ENCODE results near the gene ZNF280B. TPM values are rescaled to one million over a fixed set of nuclear protein-coding genes. Genes with fewer than 3 reads are reported as not detected.
"Not testable (repeated sequence)": the region's sequence is repeated elsewhere in the genome, so short reads cannot be mapped to it uniquely, and the experiment has no call there.

Gene ZNF280B
- total and polyA plus RNA-seq, 2 experiments from 2014 or later: 0.86 to 1.9 TPM

DNA sequence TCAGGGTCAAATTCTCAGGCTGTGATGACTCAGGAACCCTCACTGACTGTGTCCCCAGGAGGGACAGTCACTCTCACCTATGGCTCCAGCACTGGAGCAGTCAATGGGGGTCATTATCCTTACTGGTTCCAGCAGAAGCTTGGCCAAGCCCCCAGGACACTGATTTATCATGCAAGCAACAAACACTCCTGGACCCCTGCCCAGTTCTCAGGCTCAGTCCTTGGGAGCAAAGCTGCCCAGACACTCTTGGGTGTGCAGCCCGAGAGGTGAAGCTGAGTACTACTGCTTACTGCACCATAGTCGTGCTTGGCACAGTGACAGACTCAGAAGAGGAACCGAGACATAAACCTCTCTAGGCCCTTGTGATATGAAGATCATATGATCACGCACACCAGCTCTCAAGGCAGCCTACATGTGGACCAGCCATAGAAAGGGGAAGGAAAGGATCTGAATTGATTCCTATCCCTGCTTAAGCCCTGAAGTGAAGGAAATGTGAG lies 58.2 kb downstream of the ZNF280B start:
- H3K4me3 ChIP-seq: no peak overlapping the region
- no peak for DNase-seq (ENCODE audit: low read depth in 1 of 2, low spot score in 1 of 2)
- no peak overlapping the region for H3K27ac ChIP-seq
- no peaks in the 10 kb centered on the region for H3K27me3 ChIP-seq
- TF ChIP-seq, protein P1, sequence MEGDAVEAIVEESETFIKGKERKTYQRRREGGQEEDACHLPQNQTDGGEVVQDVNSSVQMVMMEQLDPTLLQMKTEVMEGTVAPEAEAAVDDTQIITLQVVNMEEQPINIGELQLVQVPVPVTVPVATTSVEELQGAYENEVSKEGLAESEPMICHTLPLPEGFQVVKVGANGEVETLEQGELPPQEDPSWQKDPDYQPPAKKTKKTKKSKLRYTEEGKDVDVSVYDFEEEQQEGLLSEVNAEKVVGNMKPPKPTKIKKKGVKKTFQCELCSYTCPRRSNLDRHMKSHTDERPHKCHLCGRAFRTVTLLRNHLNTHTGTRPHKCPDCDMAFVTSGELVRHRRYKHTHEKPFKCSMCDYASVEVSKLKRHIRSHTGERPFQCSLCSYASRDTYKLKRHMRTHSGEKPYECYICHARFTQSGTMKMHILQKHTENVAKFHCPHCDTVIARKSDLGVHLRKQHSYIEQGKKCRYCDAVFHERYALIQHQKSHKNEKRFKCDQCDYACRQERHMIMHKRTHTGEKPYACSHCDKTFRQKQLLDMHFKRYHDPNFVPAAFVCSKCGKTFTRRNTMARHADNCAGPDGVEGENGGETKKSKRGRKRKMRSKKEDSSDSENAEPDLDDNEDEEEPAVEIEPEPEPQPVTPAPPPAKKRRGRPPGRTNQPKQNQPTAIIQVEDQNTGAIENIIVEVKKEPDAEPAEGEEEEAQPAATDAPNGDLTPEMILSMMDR (IDR thresholded peaks at IDR 0.05; ENCODE audit: low read depth, low read length): no peak
- H3K4me1 ChIP-seq (ENCODE audit: low read depth): no peaks in the 10 kb centered on the region
- H3K9me3 ChIP-seq (ENCODE audit: low read depth): no peaks in the 10 kb centered on the region
- no peaks in the 10 kb centered on the region for H3K36me3 ChIP-seq

DNA sequence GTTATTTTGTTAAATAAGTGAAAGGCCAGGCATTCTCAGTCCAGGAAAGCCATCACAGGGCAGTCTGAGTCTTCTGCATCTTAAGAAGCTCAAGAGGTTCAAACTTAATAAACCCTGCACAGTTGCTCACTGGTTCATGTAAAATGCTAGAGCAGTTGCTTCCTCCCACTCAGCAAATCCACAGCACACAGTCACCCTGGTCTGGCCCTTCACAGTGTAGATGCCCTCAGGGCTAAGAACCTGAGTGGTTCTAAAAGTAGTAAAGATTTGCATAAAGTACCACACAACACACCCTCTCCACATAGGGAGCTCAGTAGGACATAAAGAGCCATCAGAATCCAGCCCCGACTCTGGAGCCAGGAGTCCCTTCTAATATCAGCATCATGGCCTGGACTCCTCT lies 58.7 kb downstream of the ZNF280B start:
- no peaks in the 10 kb centered on the region for H3K4me1 ChIP-seq (ENCODE audit: low read depth)
- H3K4me3 ChIP-seq: no peak overlapping the region
- H3K36me3 ChIP-seq: no peaks in the 10 kb centered on the region
- H3K27me3 ChIP-seq: no peaks in the 10 kb centered on the region
- no peaks in the 10 kb centered on the region for H3K9me3 ChIP-seq (ENCODE audit: low read depth)
- DNase-seq (ENCODE audit: low read depth in 1 of 2, low spot score in 1 of 2): no peak
- TF ChIP-seq, protein P1 (IDR thresholded peaks at IDR 0.05; ENCODE audit: low read depth, low read length): no peak
- H3K27ac ChIP-seq: no peak overlapping the region

DNA sequence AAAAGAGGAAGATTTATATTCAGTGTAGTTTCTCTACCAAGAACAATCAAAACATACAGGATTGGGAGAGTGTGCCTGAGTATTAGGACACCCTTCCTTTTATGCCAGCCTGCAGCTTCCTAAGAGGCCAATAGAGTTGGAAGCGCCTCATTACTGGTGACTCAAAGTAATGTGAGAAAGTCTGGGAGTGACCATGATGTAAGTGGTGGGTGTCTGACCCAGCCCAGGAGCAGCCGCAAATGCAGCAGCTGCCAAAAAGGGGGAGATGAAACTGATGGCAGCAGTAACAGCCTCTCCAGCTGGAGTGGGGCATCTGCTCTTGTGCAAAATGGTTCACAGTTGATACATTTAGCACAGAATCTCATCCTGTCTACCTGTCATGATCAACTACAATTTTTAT lies 62.0 kb downstream of the ZNF280B start:
- no peaks in the 10 kb centered on the region for H3K9me3 ChIP-seq (ENCODE audit: low read depth)

DNA sequence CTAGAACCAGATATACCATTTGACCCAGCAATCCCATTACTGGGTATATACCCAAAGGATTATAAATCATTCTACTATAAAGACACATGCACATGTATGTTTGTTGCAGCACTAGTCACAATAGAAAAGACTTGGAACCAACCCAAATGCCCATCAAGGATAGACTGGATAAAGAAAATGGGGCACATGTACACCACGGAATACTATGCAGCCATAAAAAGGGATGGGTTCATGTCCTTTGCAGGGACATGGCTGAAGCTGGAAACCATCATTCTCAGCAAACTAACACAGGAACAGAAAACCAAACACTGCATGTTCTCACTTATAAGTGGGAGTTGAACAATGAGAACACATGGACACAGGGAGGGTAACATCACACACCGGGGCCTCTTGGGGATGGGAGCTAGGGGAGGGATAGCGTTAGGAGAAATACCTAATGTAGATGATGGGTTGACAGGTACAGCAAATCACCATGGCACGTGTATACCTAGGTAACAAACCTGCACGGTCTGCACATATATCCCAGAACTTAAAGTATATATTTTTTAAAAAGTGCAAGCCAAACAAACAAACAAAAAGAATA lies 64.4 kb downstream of the ZNF280B start:
- not testable (repeated sequence) for DNase-seq (ENCODE audit: low read depth in 1 of 2, low spot score in 1 of 2); H3K4me3 ChIP-seq; H3K27ac ChIP-seq; H3K36me3 ChIP-seq; H3K27me3 ChIP-seq; H3K4me1 ChIP-seq (ENCODE audit: low read depth); H3K9me3 ChIP-seq (ENCODE audit: low read depth)

More for the DNA sequence above, 62.0 kb downstream of the ZNF280B start:
- Histone ChIP-seq H3K4me3 (no peak overlapping the region), H3K27me3 (no peaks in the 10 kb centered on the region), H3K27ac (no peak overlapping the region), H3K36me3 (no peaks in the 10 kb centered on the region), H3K4me1 (ENCODE audit: low read depth) (no peaks in the 10 kb centered on the region)
- peak in 1 of 2 donors; percentile 20 for DNase-seq (ENCODE audit: low read depth in 1 of 2, low spot score in 1 of 2)
- TF ChIP-seq, protein P1 (IDR thresholded peaks at IDR 0.05; ENCODE audit: low read depth, low read length): no peak

DNA sequence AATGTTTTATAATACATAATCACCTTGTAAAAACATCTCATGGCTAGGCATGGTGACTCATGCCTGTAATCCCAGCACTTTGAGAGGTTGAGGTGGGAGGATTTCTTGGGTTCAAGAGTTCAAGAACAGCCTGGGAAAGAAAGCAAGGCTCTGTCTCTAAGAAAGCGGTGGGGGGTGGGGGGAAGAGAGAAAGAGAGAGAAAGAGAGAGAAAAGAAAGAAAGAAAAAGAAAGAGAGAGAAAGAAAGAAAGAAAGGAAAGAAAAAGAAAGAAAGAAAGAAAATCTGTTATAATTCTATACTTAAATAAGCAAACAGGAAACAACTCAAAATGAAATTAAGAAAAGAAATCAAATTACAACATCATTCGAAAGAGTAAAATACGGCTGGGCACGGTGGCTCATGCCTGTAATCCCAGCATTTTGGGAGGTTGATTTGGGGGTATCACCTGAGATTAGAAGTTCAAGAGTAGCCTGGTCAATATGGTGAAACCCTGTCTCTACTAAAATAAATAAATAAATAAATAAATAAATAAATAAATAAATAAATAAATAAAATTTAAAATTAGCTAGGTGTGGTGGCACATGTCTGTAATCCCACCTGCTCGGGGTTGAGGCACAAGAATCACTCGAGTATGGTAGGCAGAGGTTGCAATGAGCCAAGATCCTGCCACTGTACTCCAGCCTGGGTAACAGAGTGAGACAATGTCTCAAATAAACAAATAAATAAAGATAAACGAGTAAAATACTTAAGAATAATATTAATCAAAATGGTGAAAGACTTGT lies 65.4 kb downstream of the ZNF280B start:
- Histone ChIP-seq H3K4me1 (ENCODE audit: low read depth) (no peaks in the 10 kb centered on the region), H3K27me3 (no peaks in the 10 kb centered on the region), H3K36me3 (no peaks in the 10 kb centered on the region), H3K4me3 (no peak overlapping the region), H3K9me3 (ENCODE audit: low read depth) (no peaks in the 10 kb centered on the region), H3K27ac (no peak overlapping the region)
- no peak for DNase-seq (ENCODE audit: low read depth in 1 of 2, low spot score in 1 of 2)
- TF ChIP-seq, protein P1 (IDR thresholded peaks at IDR 0.05; ENCODE audit: low read depth, low read length): no peak

DNA sequence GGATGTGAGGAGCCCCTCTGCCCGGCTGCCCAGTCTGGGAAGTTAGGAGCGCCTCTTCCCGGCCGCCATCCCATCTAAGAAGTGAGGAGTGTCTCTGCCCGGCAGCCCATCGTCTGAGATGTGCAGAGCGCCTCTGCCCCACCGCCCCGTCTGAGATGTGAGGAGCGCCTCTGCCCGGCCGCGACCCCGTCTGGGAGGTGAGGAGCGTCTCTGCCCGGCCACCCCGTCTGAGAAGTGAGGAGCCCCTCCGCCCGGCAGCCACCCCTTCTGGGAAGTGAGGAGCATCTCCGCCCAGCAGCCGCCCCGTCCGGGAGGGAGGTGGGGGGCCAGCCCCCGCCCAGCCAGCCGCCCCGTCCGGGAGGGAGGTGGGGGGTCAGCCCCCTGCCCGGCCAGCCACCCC lies 66.9 kb downstream of the ZNF280B start:
- H3K36me3 ChIP-seq; H3K9me3 ChIP-seq (ENCODE audit: low read depth); H3K27ac ChIP-seq; H3K27me3 ChIP-seq; H3K4me1 ChIP-seq (ENCODE audit: low read depth); DNase-seq (ENCODE audit: low read depth in 1 of 2, low spot score in 1 of 2); H3K4me3 ChIP-seq: not testable (repeated sequence)

Data from cardiac muscle cell (in vitro differentiated cells and primary cell).